ENCODE measurements around the gene ZNF219.

Gene ZNF219

DNA sequence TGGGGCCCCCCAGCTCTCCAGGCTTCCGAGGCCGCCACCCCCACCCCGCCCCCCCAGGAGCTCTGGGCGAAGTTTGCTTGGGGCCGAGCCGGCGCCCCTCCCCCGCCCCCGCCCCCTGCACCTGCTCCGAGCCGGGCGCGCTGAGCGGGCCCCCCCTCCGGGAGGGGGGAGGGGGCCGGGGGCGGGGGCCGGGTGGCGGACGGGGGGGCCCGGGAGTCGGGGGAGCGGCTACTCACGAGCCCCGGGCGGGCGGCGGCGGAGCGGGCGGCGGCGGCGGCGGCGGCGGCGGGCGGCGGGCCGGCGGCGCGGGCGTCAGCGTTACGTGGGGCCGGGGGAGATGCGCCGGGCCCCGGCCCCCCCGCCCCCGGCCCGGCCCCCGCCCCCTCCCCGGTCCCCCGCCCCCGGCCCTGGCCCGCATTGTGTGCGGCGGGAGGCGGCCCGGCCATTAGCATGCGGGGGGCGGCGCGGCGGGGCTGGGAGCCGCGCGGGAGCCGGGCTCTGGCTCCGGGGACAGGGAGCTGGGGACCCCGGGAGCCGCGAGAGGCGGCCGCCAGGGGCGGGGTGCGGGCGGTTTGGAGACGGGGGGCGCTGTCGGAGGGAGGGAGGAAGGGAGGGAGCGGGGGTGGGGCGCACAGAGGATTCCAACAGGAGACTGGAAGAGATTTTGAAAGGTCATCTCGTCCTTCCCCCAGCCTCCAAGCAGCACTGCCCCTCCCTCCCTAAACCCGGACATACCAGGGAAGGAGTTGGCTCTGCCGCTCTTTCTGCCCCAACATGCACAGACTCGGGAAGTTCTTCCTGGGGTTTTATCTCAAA, at the start of gene ZNF219:
Gene ZNF219 (minus strand): TSS at position 580 of the 816 bp plus-strand sequence. CDS start 5,064 bp downstream, outside the sequence.
- DNase-seq: peak; percentile 19

- no peak for DNase-seq
Observed at GRCh38 chr14:21145437-21145836, 47.0 kb upstream of the ZNF219 start.

DNA sequence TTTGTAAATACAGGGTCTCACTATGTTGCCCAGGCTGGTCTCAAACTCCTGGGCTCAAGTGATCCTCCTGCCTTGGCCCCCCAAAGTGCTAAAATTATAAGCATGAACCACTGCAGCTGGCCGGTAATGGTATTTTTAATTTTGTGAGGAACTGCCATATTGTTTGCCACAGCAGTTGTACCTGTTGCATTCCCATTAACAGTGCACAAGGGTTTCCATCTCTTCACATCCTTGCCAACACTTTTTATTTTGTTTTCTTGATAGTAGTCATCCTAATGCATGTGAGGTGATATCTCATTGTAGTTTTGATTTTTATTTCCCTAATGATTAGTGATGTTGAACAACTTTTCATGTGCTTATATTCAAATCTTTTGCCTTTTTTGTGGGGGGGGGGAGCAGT, 43.9 kb upstream of the ZNF219 start:
- no peak for DNase-seq

- no peak for DNase-seq
Observed at GRCh38 chr14:21136024-21136423, 37.6 kb upstream of the ZNF219 start.

GRCh38 chr14:21133901-21134300, 35.4 kb upstream of the ZNF219 start:
- no peak for DNase-seq

DNA sequence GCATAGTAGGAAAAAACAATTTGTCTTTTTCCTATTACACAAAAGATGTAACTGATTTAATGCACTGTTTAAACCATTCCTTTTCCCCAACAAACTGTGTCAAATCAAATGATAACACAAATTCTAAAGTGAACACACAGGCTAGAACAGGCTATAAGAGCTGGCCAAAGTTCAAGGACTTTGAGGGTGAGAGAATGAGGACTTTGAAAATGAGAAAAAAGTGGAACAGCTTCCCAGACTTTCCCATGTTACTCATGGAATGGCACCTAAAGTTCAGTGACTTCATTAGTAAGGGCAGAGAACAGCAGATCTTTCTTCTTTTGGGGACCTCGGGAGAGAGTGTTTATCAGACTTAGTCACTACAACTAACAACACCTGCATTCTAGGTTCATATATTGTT, 25.0 kb upstream of the ZNF219 start:
- no peak for DNase-seq

- DNase-seq: no peak
Observed at GRCh38 chr14:21121122-21121521, 22.7 kb upstream of the ZNF219 start.

DNA sequence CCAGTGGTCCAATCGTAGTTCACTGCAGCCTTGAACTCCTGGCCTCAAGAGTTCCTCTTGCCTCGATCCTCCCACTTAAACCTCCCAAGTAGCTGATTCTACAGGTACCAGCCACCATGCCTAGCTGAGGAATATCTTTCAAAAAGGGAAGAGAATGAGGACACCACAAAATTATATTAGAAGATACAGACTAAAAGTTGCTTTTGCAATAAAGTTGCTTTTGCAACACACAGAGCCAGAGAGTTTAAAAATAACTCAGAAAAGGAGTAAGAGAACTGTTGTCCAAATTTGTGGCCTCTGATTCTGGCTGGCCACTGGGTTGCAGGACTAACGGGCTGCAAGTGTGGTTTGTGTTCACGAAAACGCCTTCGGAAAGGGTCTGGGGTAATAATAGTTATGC, 22.2 kb upstream of the ZNF219 start:
- DNase-seq: no peak

- no peak for DNase-seq
Observed at GRCh38 chr14:21118933-21119332, 20.5 kb upstream of the ZNF219 start.

DNA sequence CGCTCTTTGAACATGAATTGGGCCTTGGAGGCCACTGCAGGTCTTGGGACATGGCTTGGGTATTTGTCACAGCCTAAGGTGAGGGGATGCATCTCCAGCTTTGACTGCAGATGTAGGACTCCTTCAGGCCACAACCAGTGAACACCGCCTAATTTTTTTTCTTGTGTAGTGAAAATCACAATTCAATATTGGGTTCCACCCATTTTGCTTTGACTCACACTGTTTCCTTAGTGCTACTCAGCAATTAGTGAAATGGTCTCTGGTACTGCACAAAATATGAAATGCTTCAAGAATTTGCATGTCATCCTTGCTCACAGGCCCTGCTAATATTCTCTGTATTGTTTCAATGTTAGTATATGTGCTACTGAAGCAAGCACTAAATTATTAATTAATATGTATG, 14.9 kb upstream of the ZNF219 start:
- DNase-seq: no peak

- no peak for DNase-seq
Observed at GRCh38 chr14:21112255-21112654, 13.8 kb upstream of the ZNF219 start.

- DNase-seq: no peak
Observed at GRCh38 chr14:21109377-21110138, 11.1 kb upstream of the ZNF219 start.

DNA sequence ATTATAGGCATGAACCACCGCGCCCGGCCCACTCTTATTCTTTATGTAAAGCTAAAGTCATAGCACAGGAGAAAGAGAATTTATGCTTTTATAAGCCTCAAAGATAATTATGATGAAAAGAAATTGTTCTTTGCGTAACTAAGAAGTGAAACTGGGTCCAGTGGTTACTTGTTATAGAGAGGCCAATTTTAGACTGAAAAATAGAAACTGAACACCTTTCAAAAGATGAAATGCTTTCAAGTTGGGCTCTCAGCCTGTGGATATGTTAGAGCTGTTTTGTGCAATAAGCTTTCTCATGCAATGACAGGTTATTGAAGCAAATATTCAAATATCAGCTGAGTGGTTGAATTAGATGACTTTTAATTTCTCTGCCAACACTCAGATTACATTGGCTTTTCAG, 10.3 kb upstream of the ZNF219 start:
- DNase-seq: no peak

DNA sequence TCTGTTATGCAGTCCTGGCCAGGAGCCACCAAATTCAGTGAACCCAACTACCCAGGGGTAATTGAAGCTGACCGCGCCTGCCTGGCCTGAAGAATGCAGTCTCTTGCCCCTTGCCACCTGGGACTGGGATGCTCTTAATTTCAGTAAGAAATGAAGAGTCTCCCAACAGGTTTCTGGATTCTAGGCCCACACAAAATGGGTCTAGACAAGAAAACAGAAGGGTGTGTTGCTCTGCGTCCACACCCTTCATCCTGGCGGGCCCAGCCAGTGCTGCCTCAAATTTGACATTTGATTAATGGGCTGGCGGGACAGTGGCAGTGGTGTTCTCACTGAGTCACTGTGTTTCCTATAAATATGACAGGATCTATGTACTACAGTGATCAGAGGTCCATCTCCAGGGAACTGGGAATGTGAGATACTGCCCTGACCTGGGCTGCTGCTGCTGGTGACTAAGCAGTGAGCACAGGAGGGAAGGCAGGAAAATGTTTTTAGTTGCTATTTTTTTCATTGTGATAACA, 8.9 kb upstream of the ZNF219 start:
- no peak for DNase-seq

- peak; percentile 54 for DNase-seq
Observed at GRCh38 chr14:21106498-21107282, 8.2 kb upstream of the ZNF219 start.

GRCh38 chr14:21106176-21106497, 7.7 kb upstream of the ZNF219 start:
- no peak for DNase-seq

- no peak for DNase-seq
Observed at GRCh38 chr14:21105095-21105494, 6.6 kb upstream of the ZNF219 start.

DNA sequence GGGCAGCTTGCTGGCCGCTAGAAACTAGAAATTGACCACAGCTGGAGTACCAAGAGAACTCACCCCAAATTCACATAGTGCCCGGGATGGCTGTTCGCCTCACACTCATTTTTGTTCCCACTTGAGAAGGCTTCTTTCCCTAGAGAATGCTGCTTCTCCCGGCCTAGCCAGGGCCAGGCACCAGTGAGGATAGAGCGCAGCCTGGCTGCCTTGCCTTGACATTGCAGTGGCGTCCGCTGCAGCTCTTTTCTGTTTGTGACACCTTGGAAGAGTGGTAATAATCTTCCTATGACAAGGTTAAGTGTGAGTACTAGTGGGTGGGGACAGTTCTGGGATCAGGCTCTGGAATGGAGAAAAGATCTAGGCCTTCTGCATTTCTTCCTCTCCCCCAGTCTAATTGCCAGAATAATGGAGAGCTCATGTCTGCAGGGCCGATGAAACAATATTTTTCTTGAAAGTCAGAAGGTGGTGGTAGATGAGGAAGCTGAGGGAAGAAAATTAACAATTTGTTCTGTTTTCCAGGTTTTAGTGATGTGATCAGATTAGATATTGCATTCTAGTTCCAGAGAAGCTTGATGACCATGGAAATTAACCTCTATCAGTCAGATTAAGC, 6.1 kb upstream of the ZNF219 start:
- DNase-seq: peak; percentile 86

- peak; percentile 96 for DNase-seq
Observed at GRCh38 chr14:21103710-21104447, 5.4 kb upstream of the ZNF219 start.

- no peak for DNase-seq
Observed at GRCh38 chr14:21103411-21103709, 4.9 kb upstream of the ZNF219 start.

- no peak for DNase-seq
Observed at GRCh38 chr14:21102521-21103410, 4.3 kb upstream of the ZNF219 start.
